Esophagus muscularis mucosa (tissue), 3 donors: ENCODE measurements around the gene HOXA10.

Experiments used
- CTCF ChIP-seq, 3 experiments: fragments of 200-600 bp in 2 of 3; fragments of 450-650 bp in 1 of 3; sonication (generic) in 2 of 3; IDR thresholded peaks; one replicate each; pipeline ENCODE4 v1.5.1; 2017 to 2019; ENCODE audit warnings: antibody characterized with exemption in 3 of 3, mild to moderate bottlenecking in 2 of 3, moderate library complexity in 1 of 3
- POLR2A ChIP-seq: fragments of 450-650 bp; IDR thresholded peaks from one replicate; pipeline ENCODE4 v1.6.1; 2017; ENCODE audit warnings: antibody characterized with exemption, moderate library complexity, mild to moderate bottlenecking, low read depth

- TF ChIP-seq CTCF (IDR thresholded peaks at IDR 0.05) (no peak), POLR2A (no peak)
Observed at GRCh38 chr7:27209933-27210440, 35.9 kb upstream of the HOXA10 start.
